GM18909 (cell line): ENCODE measurements around the gene ASIC2.
"Not testable (repeated sequence)": the region's sequence is repeated elsewhere in the genome, so short reads cannot be mapped to it uniquely, and the experiment has no call there.

Experiments used
- ATAC-seq: cut with Tn5 transposase; IDR thresholded peaks from one replicate; pipeline ENCODE4 v1.9.1; 2021; ENCODE audit warnings: mild to moderate bottlenecking; ENCODE audit not compliant: unreplicated experiment, poor library complexity

Gene ASIC2

DNA sequence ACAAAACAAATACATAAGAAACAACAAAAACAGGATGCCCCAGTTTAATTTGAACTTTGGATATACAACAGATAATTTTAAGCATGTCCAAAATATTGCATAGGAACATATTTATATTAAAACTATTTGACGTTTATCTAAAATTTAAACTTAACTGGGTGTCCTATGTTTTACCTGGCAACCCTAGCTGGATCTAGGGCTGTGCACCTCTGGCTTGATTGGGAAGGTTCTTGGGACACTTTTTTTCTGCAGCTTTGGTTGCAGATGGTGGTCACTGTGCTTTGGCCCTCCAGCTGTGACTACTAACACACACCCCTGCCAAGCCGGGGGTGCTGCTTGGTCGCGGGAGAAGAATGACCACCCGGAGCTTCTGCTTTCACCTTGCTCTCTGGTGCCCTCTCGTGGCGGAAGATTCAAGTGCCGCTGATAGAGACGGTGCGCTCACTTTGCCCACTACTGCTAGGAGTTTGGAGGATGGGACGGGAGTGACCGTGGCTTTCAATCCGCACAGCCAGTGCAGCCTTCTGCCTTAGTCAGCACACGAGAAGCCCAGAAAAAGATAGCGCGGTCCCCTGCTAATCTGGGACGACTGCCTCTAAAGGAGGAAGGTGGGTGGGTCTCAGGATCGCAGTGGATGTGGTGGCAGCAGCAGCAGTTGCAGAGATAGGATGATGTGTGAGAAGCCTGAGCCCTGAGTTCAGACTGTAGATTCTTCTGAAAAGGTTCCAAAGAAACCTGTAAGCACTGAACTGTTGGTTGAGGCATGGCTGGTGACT is 294.8 kb downstream of the ASIC2 start:
- ATAC-seq: no peak

DNA sequence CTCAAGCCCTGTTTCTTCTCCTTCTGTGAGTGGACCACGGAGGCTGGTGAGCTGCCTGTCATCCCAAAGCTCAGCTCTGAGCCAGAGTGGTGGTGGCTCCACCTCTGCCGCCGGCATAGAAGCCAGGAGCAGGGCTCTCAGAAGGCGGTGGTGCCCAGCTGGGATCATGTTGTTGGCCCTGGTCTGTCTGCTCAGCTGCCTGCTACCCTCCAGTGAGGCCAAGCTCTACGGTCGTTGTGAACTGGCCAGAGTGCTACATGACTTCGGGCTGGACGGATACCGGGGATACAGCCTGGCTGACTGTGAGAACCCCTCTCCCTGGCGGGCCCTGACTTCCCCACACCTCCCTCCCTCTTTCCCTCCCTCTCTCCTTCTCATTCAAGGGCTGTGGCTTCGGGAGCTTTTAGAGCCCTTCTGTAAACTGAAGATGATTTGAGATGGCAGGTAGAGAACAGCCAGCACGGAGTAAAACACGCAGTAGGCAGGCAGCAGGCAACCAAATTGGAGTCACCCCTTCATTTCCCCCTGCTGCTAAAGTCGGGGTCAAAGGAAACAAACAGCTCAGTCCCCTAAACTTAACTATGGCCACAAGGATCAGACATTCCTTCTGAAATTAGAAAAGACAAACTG is 297.6 kb downstream of the ASIC2 start:
- ATAC-seq: no peak

- no peak for ATAC-seq
These were observed 299.1 kb downstream of the ASIC2 start for GRCh38 chr17:32993977-32994376.

DNA sequence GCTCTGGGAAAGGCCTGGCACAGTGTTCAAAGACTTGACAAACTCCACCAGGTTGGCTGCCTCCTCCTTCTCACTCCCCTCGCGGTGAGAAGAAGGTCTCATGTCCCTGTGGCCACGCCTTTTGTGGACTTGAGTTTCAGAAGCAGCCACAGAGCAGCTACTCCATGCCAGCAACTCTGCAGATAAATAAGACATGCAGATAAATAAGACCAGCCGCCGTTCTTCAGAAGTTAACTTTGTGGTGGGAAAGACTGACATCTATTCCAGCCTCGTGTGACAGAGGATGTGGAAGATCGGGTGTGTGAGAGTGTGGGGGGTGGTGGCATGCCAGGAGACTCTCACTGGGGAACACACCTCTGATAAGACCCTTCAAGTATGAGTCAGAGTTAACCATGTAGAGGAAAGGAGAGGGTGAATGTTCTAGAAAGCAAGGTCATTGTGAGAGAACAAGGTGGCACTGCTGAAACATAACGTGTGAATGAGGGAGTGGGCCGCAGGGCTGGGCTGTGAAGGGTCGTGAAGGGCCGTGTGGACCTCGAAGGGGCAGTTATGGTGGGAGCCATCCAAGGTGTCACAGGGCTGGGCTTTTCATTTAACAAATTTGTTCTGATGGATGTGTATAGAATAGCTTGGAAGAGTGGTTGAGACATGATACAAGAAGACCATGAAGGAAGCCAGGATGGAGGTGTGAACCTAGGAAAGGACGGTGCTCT is 300.6 kb downstream of the ASIC2 start:
- ATAC-seq: no peak

DNA sequence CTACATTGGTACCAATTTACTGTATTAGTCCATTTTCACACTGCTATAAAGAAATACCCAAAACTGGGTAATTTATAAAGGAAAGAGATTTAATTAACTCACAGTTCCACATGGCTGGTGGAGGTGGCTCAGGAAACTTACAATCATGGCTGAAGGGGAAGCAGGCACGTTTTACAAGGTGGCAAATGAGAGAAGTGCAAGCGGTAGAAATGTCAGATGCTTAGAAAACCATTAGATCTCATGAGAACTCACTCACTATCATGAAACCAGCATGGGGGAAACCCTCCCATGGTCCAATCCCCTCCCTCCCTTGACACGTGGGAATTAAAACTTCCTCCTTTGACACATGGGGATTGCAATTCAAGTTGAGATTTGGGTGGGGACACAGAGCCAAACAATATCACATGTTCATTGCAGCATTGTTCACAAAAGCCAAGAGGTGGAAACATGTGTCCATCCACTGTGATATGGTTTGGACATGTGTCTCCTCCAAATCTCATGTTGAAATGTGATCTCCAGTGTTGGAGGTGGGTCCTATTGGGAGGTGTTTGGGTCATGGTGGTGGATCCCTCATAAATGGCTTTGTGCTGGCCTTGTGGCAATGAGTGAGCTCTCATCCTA is 304.5 kb downstream of the ASIC2 start:
- ATAC-seq: no peak

DNA sequence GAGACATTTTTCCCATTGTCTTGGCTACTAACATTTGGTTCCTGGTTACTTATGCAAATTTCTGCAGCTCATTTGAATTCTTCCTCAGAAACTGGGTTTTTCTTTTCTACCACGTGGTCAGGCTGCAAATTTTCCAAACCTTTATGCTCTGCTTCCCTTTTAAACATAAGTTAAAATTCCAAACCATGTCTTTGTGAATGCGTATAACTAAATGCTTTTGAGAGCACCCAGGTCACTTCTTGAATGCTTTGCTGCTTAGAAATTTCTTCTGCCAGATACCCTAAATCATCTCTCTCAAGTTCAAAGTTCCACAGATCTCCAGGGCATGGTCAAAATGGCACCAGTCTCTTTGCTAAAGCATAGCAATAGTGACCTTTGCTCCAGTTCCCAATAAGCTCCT is 305.2 kb downstream of the ASIC2 start:
- not testable (repeated sequence) for ATAC-seq

- ATAC-seq: not testable (repeated sequence)
These were observed 305.7 kb downstream of the ASIC2 start for GRCh38 chr17:32987453-32987805.

- no peak for ATAC-seq
These were observed 307.9 kb downstream of the ASIC2 start for GRCh38 chr17:32985050-32985756.

DNA sequence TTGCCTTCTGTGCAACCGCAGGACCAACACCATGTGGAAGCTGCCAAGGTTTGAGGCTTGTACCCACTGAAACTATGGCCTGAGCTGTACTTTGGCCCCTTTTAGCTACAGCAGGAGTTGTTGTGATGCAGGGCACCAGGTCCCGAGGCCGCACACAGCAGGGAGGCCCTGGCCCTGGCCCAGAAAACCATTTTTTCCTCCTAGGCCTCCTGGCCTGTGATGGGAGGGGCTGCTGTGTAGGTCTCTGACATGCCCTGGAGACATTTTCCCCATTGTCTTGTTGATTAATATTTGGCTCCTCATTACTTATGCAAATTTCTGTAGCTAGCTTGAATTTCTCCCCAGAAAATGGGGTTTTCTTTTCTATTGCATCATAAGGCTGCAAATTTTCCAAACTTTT is 311.5 kb downstream of the ASIC2 start:
- not testable (repeated sequence) for ATAC-seq

GRCh38 chr17:32980230-32980629 is 312.9 kb downstream of the ASIC2 start:
- no peak for ATAC-seq

- ATAC-seq: no peak
These were observed 316.5 kb downstream of the ASIC2 start for GRCh38 chr17:32976605-32977004.

DNA sequence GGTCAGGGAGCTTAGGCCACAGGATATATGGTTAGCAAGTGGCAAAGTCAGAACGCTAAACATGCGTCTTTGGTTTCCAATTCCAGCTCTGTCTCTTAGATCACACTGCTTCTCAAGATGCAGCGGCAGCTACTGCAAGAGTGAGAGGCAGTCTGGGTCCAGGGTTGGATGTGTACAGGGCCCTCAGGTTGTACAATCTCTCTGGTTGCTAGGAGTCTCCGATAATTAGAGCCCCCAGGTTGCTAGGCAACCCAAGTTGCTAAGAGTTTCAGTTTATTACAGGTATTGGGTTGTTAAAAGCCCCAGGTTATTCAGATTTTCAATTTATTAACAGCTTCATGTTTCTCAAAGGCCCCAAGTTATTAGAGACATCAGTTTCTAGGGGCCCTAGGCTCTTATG is 317.0 kb downstream of the ASIC2 start:
- no peak for ATAC-seq

DNA sequence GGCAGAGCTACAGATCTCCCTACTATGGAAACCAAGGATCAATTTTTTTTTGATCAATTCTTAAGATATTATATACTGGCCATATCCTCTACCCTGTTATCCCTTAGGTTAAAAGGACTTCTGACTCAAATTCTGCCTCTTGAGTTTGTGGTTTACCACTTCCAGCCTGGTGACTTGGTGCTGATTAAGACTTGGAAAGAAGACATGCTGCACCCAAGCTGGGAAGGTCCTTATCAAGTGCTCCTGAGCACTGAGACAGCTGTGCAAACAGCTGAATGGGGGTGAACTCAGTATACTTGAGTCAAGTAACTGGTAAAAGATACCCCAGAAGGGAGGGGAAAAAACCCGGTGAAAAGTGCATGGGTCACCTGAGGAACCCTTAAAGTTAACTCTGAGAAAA is 321.9 kb downstream of the ASIC2 start:
- ATAC-seq: no peak

GRCh38 chr17:32970281-32970680 is 322.8 kb downstream of the ASIC2 start:
- peak; percentile 53 for ATAC-seq

- not testable (repeated sequence) for ATAC-seq
These were observed 323.9 kb downstream of the ASIC2 start for GRCh38 chr17:32969231-32969630.

GRCh38 chr17:32964541-32964940 is 328.6 kb downstream of the ASIC2 start:
- ATAC-seq: no peak
